Panc1 (cell line): Measurements from ENCODE around the gene LAMB4.

Experiments used
- CTCF ChIP-seq: fragments of 450-650 bp; IDR thresholded peaks from 2 replicates; pipeline ENCODE4 v1.5.1; 2017; ENCODE audit warnings: mild to moderate bottlenecking
- POLR2AphosphoS5 ChIP-seq: IDR thresholded peaks from 2 replicates; pipeline ENCODE4 v1.6.1; 2012; ENCODE audit warnings: mild to moderate bottlenecking, low read depth, low read length, moderate library complexity
- REST ChIP-seq, 2 experiments: IDR thresholded peaks; 2 replicates each; pipeline ENCODE4 v1.6.1; 2011 to 2012; ENCODE audit warnings: low read depth in 2 of 2, control low read depth in 1 of 2, low read length in 1 of 2, mild to moderate bottlenecking in 1 of 2, moderate library complexity in 1 of 2; ENCODE audit not compliant: insufficient read depth in 1 of 2
- SIN3A ChIP-seq: IDR thresholded peaks from 2 replicates; pipeline ENCODE4 v1.6.1; 2012; ENCODE audit warnings: low read depth, mild to moderate bottlenecking, low read length, moderate library complexity, borderline replicate concordance; ENCODE audit not compliant: insufficient read depth

- TF ChIP-seq CTCF (peak; percentile 96), POLR2AphosphoS5 (no peak), REST (IDR thresholded peaks at IDR 0.05; ENCODE audit: insufficient read depth in 1 of 2, low read depth in 2 of 2, low read length in 1 of 2) (no peak), SIN3A (no peak)
Measured at GRCh38 chr7:108146070-108146842, 16.1 kb upstream of the LAMB4 start.
